Endodermal cell (in vitro differentiated cells): ENCODE measurements around the gene M1AP. TPM values are rescaled to one million over a fixed set of nuclear protein-coding genes. Genes with fewer than 3 reads are reported as not detected.
"Not testable (repeated sequence)": the region's sequence is repeated elsewhere in the genome, so short reads cannot be mapped to it uniquely, and the experiment has no call there.

Experiments
- DNase-seq: peaks from one replicate; pipeline ENCODE4 v3.0.0-alpha.2; 2017
- H3K27ac ChIP-seq: 2 replicates; pipeline ENCODE4 v1.5.1; 2013; ENCODE audit warnings: mild to moderate bottlenecking, low read depth, low read length, moderate library complexity
- H3K27me3 ChIP-seq: 2 replicates; pipeline ENCODE4 v1.6.1; 2013; ENCODE audit warnings: mild to moderate bottlenecking, low read length, moderate library complexity; ENCODE audit not compliant: insufficient read depth, control insufficient read depth, poor library complexity, severe bottlenecking
- H3K36me3 ChIP-seq: 2 replicates; pipeline ENCODE4 v1.7.0; 2013; ENCODE audit warnings: mild to moderate bottlenecking, low read length, moderate library complexity; ENCODE audit not compliant: control insufficient read depth, insufficient read depth
- H3K4me1 ChIP-seq: one replicate; pipeline ENCODE4 v1.7.0; 2013; ENCODE audit warnings: low read length; ENCODE audit not compliant: control insufficient read depth, insufficient read depth
- H3K4me3 ChIP-seq: 2 replicates; pipeline ENCODE4 v1.5.1; 2013; ENCODE audit warnings: mild to moderate bottlenecking, low read length, moderate library complexity
- H3K9ac ChIP-seq: 2 replicates; pipeline ENCODE4 v1.6.1; 2013; ENCODE audit warnings: mild to moderate bottlenecking, low read length, moderate library complexity; ENCODE audit not compliant: poor library complexity, severe bottlenecking; ENCODE audit errors: extremely low read depth
- H3K9me3 ChIP-seq: 2 replicates; pipeline ENCODE4 v1.6.1; 2013; ENCODE audit warnings: mild to moderate bottlenecking, low read length, moderate library complexity; ENCODE audit not compliant: control insufficient read depth
- H3K27ac Mint-ChIP-seq: 2 replicates; pipeline ENCODE4 v1.8.0; 2020; ENCODE audit warnings: mixed read lengths
- H3K27me3 Mint-ChIP-seq: 2 replicates; pipeline ENCODE4 v1.8.0; 2021; ENCODE audit warnings: mild to moderate bottlenecking, mixed read lengths; ENCODE audit not compliant: insufficient read depth
- H3K36me3 Mint-ChIP-seq: 2 replicates; pipeline ENCODE4 v1.8.0; 2020; ENCODE audit warnings: low read depth, mixed read lengths
- H3K4me1 Mint-ChIP-seq: 2 replicates; pipeline ENCODE4 v1.8.0; 2020; ENCODE audit warnings: mixed read lengths
- H3K4me3 Mint-ChIP-seq: 2 replicates; pipeline ENCODE4 v1.8.0; 2020; ENCODE audit warnings: mild to moderate bottlenecking, moderate library complexity, mixed read lengths
- H3K9me3 Mint-ChIP-seq: 2 replicates; pipeline ENCODE4 v1.8.0; 2020; ENCODE audit warnings: mild to moderate bottlenecking, mixed read lengths
- CTCF ChIP-seq: fragments of 200-600 bp; sonication (generic); conservative IDR thresholded peaks from 2 replicates; pipeline ENCODE4 v1.5.0; 2021; ENCODE audit warnings: antibody characterized with exemption, mild to moderate bottlenecking
- WGBS, 2 experiments: methylation state at CpG; one replicate each; pipeline versions ENCODE4 v1.1.5 to v1.1.7; 2013; ENCODE audit warnings: missing lambda C conversion rate in 2 of 2, mixed read lengths in 1 of 2; ENCODE audit not compliant: insufficient coverage in 1 of 2, insufficient read length in 1 of 2; 5-methylcytosine and 5-hydroxymethylcytosine counted together
- total RNA-seq, 2 donors: library from RNA; stranded (reverse); fragmentation: NEBNext Ultra II Directional in 1 of 2; extraction: Animal tissue kit (Norgen Biotek cat#: 25700) in 1 of 2; gene quantifications; 2 replicates in 1 of 2; 3 replicates in 1 of 2; pipeline ENCODE4 v1.2.1, GENCODE V29; 2021

M1AP gene
- total RNA-seq, 2 donors from 2014 or later, result 3.8 to 5.5 TPM

- WGBS, 2 experiments, result 90% methylated on average over 5 to 7 of the region's 7 CpGs
- H3K27me3 Mint-ChIP-seq, result peaks cover 31% of the 10 kb centered on the region
Observed at GRCh38 chr2:74562126-74562775, 85.9 kb downstream of the M1AP start.

DNA sequence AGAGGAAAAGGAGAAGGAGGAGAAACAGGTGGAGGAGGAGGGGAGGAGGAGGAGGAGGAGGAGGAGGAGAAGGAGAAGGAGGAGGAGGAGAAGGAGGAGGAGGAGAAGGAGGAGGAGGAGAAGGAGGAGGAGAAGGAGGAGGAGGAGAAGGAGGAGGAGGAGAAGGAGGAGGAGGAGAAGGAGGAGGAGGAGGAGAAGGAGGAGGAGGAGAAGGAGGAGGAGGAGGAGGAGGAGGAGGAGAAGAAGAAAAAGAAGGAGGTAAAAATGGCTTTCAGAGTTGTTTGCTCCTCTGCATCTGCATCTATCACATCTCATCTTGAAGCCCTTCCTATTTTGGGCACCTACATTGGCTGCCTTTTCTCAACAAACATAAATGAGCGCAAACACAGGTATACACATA is 87.1 kb downstream of the M1AP start:
- H3K9me3 ChIP-seq, H3K27ac Mint-ChIP-seq, H3K36me3 ChIP-seq, H3K4me1 ChIP-seq, H3K27ac ChIP-seq, DNase-seq, H3K4me1 Mint-ChIP-seq, H3K4me3 Mint-ChIP-seq, H3K9me3 Mint-ChIP-seq, H3K4me3 ChIP-seq, H3K36me3 Mint-ChIP-seq, H3K9ac ChIP-seq: not testable (repeated sequence)
- H3K27me3 ChIP-seq, result peaks cover 28% of the 10 kb centered on the region
- WGBS, 2 experiments, result 92% methylated on average over 1 of the region's 1 CpG; no CpG with 5 or more reads in 1 of the 2 experiments
- H3K27me3 Mint-ChIP-seq, result peaks cover 41% of the 10 kb centered on the region

More at GRCh38 chr2:74562126-74562775, 85.9 kb downstream of the M1AP start:
- TF ChIP-seq CTCF, result no peak
- Histone ChIP-seq H3K4me1 (no peaks in the 10 kb centered on the region), H3K9ac (no peak overlapping the region), H3K27me3 (peaks cover 18% of the 10 kb centered on the region), H3K27ac (no peak overlapping the region), H3K36me3 (no peaks in the 10 kb centered on the region), H3K4me3 (no peak overlapping the region), H3K9me3 (no peaks in the 10 kb centered on the region)
- H3K9me3 Mint-ChIP-seq, result no peaks in the 10 kb centered on the region
- H3K4me3 Mint-ChIP-seq, result no peak overlapping the region
- peaks cover 9% of the 10 kb centered on the region for H3K4me1 Mint-ChIP-seq
- peak; percentile 35 for DNase-seq
- H3K27ac Mint-ChIP-seq, result no peak overlapping the region
- no peaks in the 10 kb centered on the region for H3K36me3 Mint-ChIP-seq

- Histone ChIP-seq H3K9me3 (no peaks in the 10 kb centered on the region), H3K9ac (no peak overlapping the region), H3K4me3 (no peak overlapping the region), H3K27me3 (peaks cover 29% of the 10 kb centered on the region), H3K27ac (no peak overlapping the region), H3K4me1 (no peaks in the 10 kb centered on the region), H3K36me3 (no peaks in the 10 kb centered on the region)
- no peak overlapping the region for H3K27ac Mint-ChIP-seq
- TF ChIP-seq CTCF, result no peak
- H3K36me3 Mint-ChIP-seq, result peaks cover 6% of the 10 kb centered on the region
- peak; percentile 57 for DNase-seq
- no peak overlapping the region for H3K4me3 Mint-ChIP-seq
- WGBS, 2 experiments, result 79 to 100% methylated on average over 1 to 6 of the region's 6 CpGs
- no peaks in the 10 kb centered on the region for H3K9me3 Mint-ChIP-seq
- H3K4me1 Mint-ChIP-seq, result peaks cover 9% of the 10 kb centered on the region
- H3K27me3 Mint-ChIP-seq, result peaks cover 45% of the 10 kb centered on the region
Observed at GRCh38 chr2:74560591-74560990, 87.5 kb downstream of the M1AP start.
